Astrocyte of the cerebellum (primary cell): Measurements from ENCODE around the gene CCNQ.

Experiments used
- DNase-seq: peaks from one replicate; pipeline ENCODE4 v3.0.0-alpha.2; 2011; ENCODE audit warnings: low read depth
- H3K4me3 ChIP-seq: 2 replicates; pipeline ENCODE4 v1.5.1; 2011; ENCODE audit warnings: mild to moderate bottlenecking, low read depth, low read length, moderate library complexity
- in situ Hi-C: cut with HindIII; loops from 2 replicates; pipeline ENCODE4 v1.10.0; 2017; ENCODE audit warnings: low sequenced_read_pairs
- TF ChIP-seq, protein P1 (sequence below): IDR thresholded peaks from 2 replicates; pipeline ENCODE4 v1.5.1; 2012; ENCODE audit warnings: low read length, low read depth, moderate library complexity, mild to moderate bottlenecking; ENCODE audit errors: missing control alignments

The CCNQ gene

DNA sequence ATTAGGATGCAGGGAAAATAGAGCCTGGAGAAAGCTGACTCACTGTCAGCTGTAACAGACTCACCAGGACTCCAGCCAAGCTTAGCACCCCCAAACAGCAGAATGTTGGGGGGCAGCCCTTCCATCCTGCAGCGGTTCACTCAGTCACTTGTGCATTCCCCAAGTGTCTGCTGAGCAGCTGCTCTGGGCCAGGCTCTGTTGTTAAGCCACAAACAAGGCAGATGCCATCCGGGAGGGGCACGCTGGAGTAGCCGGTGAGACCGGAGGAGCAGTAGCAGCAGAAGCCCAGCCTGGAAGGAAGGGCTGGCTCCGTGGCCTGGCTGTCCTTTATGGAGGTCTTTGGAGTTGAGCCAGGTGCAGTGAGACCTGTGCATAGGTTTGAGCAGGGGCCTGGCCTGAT is 22.0 kb downstream of the CCNQ start:
- DNase-seq = no peak
- H3K4me3 ChIP-seq = no peak overlapping the region
- in situ Hi-C loops = no loop called here
- TF ChIP-seq, protein P1, sequence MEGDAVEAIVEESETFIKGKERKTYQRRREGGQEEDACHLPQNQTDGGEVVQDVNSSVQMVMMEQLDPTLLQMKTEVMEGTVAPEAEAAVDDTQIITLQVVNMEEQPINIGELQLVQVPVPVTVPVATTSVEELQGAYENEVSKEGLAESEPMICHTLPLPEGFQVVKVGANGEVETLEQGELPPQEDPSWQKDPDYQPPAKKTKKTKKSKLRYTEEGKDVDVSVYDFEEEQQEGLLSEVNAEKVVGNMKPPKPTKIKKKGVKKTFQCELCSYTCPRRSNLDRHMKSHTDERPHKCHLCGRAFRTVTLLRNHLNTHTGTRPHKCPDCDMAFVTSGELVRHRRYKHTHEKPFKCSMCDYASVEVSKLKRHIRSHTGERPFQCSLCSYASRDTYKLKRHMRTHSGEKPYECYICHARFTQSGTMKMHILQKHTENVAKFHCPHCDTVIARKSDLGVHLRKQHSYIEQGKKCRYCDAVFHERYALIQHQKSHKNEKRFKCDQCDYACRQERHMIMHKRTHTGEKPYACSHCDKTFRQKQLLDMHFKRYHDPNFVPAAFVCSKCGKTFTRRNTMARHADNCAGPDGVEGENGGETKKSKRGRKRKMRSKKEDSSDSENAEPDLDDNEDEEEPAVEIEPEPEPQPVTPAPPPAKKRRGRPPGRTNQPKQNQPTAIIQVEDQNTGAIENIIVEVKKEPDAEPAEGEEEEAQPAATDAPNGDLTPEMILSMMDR = no peak

DNA sequence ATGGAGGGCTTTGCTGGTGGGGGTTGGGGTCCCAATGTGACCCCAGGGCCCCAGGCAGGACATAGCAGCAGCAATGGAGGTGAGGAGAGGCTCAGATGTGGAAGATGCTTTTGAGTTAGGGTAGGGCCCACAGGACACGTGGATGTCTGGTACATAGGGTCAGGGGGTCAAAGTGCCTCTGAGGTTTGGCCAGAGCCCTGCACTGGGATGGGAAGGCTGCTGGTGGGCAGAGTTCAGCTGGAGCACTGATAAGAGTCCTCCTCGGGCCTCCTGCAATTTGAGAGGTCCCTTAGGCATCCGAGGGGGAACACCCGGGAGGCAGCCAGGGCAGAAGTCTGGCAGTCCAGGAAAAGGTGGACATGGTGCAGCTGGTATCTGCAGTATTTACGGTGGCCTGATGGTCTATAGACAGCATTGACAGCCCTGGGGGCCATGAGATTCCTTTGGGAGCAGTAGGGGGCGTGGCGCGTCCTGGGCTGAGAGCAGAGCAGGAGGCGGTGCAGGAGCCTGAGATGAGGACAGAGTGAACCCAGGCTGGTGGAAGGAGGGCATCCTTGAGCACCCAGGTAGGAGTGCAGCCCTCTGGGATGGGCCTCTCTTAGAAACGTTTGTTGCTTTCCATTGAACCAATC is 22.6 kb downstream of the CCNQ start:
- no peak for DNase-seq
- in situ Hi-C loops = no loop called here

DNA sequence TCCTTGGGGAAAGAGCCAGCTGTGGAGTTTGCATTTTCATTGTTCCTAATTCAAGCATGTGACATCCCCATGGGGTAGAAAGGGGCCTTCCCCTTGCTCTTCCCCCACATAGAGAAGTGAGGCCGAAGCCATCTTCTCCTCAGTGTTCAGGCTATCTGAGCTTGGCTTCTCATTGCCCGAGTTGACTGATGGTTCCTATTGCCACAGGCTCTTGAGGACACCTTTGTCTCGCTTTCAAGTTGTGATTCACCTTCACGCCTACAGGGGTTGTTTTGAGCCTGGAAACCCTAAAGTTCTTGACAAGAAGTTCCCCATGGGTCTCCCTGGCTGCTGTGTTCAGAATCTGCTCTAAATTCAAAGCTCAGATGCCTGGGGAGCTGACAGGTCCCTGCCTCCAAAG is 25.0 kb downstream of the CCNQ start:
- H3K4me3 ChIP-seq = no peak overlapping the region
- TF ChIP-seq, protein P1 = no peak
- no peak for DNase-seq
- in situ Hi-C loops = no loop called here

More for the DNA sequence above, 22.6 kb downstream of the CCNQ start:
- TF ChIP-seq, protein P1 = no peak
- H3K4me3 ChIP-seq = no peak overlapping the region

DNA sequence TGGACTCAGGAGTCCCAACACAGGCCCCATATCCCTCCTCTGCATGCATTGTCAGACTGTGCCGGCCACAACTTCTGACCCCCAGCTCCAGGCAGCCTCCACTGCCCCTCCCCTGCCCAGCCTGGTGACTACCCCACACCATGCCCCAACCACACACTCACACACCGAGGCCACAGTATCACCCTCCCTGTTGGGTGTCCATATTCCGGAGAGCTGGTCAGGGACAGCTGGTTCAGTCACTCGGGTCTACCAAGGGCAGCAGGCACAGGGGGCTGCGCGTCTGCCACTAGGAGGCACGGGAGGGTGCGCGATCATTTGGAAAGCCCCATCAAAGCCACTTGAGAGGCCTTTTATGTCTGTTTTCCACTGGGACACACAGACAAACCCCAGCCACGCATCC is 26.3 kb downstream of the CCNQ start:
- no peak for DNase-seq
- in situ Hi-C loops = no loop called here
- TF ChIP-seq, protein P1 = no peak
- no peak overlapping the region for H3K4me3 ChIP-seq

DNA sequence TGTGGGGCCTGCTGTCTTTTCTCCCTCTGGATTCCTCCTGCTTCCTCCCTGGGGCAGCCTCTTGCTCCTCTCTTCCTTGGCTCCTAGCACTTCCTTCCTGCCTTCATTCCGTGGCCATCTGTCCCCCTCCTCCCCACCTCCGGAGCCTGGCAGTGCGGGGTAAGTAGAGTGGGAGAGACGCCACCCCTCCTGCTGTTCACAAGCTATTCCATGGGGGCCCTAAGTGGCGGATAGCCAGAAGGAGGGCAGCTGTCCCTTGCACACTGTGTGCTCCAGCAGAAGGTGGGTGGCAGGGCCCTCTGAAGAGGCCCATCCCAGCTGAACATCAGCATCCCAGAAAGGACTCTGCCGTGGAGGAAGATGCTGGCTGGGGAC is 27.4 kb downstream of the CCNQ start:
- H3K4me3 ChIP-seq = no peak overlapping the region
- DNase-seq = no peak
- in situ Hi-C loops = no loop called here
- TF ChIP-seq, protein P1 = no peak

DNA sequence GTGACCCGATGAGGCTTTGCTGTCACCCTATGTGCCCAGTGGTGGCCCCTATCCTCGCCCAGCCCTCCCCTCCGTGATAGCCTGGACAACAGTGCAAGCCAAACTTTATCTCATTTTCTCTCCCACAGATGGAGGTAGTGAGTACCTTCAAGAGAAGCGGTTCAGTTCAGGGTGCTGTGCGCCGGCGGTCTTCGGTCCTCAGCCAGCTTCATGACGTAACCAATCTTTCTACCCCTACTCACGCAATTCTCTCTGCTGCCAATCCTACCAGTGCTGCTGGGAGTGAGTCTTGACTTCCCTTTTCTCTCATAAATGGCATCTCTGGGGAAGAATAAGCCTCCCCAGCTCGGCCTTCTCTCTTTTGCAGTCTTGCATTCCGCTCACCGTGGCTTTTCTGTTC is 29.5 kb downstream of the CCNQ start:
- in situ Hi-C loops = no loop called here
- H3K4me3 ChIP-seq = no peak overlapping the region
- TF ChIP-seq, protein P1 = no peak
- no peak for DNase-seq

DNA sequence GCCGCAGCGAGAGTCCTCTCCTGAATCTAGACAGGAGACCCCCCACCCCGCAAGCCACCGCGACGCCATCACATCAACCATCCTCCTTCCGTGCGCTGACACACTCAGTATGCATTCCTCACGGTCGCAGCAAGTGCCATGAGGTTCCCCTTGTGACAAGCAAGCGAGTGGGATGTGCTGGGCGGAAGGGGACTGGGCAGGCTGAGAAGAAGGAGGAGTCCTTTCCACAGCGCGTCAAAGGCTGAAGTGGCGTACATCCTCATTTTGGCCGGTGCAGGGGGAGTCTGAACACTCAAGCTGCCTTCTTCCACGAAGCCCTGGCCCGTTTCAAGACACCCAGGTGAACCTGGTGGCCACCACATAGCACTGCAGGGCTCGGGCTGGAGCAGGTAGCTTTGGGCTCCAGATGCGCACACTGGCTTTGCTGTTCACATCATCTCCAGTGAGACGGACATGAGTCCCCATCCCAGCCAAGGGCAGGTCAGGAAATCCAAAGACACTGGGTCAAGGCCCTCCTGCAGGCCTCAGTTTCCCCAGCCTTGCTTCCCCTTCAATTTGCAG is 30.4 kb downstream of the CCNQ start:
- TF ChIP-seq, protein P1 = no peak
- in situ Hi-C loops = no loop called here
- no peak for DNase-seq
- no peak overlapping the region for H3K4me3 ChIP-seq
